Measurements from ENCODE around the gene HOMEZ. TPM values are rescaled to one million over a fixed set of nuclear protein-coding genes. Genes with fewer than 3 reads are reported as not detected.
"Not testable (repeated sequence)": the region's sequence is repeated elsewhere in the genome, so short reads cannot be mapped to it uniquely, and the experiment has no call there.

Gene HOMEZ
- total and polyA plus RNA-seq, 2 of the 8 experiments (the other 6 are each of a cell fraction or from before 2014, with no cell fraction given): 9.1 to 15.9 TPM

- POLR2A ChIA-PET (ENCODE audit: partially characterized antibody): interaction anchor here (0.7 to 4.0 kb wide), 9 partner anchors 19 to 213 kb away, joined by 3 to 21 read pairs (median 5); partner anchors contain the start of gene BCL2L2
- not testable (repeated sequence) for H3K4me3 ChIP-seq (ENCODE audit: extremely low read depth in 1 of 4, insufficient read depth in 2 of 4, low read depth in 3 of 4, low read length in 4 of 4); H3K14ac ChIP-seq (ENCODE audit: insufficient read length); H2BK120ac ChIP-seq (replicated peaks; ENCODE audit: low read depth, low read length); H3K4me2 ChIP-seq (ENCODE audit: insufficient read depth in 1 of 2, low read depth in 2 of 2, low read length in 2 of 2); H4K91ac ChIP-seq (replicated peaks; ENCODE audit: insufficient read length, low read length); H3K27ac ChIP-seq (ENCODE audit: low read depth, low read length); H3K4ac ChIP-seq (replicated peaks; ENCODE audit: insufficient read length, low read depth, low read length); H3K23ac ChIP-seq (ENCODE audit: insufficient read length); H4K5ac ChIP-seq (ENCODE audit: insufficient read length, low read depth, low read length); H3K23me2 ChIP-seq (ENCODE audit: low read depth, low read length); H4K20me1 ChIP-seq (replicated peaks in 1 of 2; ENCODE audit: control insufficient read depth in 1 of 2, insufficient read depth in 2 of 2, low read length in 2 of 2); H4K8ac ChIP-seq (ENCODE audit: extremely low read depth, insufficient read depth, low read length); H2AFZ ChIP-seq (ENCODE audit: low read length); H2BK20ac ChIP-seq (ENCODE audit: low read length); H3K4me1 ChIP-seq (replicated peaks in 1 of 4; ENCODE audit: control insufficient read depth in 3 of 4, insufficient read depth in 4 of 4, low read length in 3 of 4); H2BK5ac ChIP-seq (ENCODE audit: low read depth, low read length); H3K56ac ChIP-seq (replicated peaks; ENCODE audit: insufficient read length, low read depth, low read length); H2AK5ac ChIP-seq (ENCODE audit: low read depth, low read length); H3K9ac ChIP-seq (replicated peaks in 1 of 4; ENCODE audit: extremely low read depth in 1 of 4, low read depth in 3 of 4, low read length in 3 of 4); DNase-seq (ENCODE audit: low read depth in 1 of 2, low spot score in 2 of 2); H2BK12ac ChIP-seq (ENCODE audit: low read depth, low read length); H3K9me3 ChIP-seq (ENCODE audit: insufficient read depth in 2 of 2, low read depth in 1 of 2, low read length in 1 of 2); H2BK15ac ChIP-seq (ENCODE audit: low read length); H3K79me1 ChIP-seq (ENCODE audit: low read depth, low read length); H3K27me3 ChIP-seq (replicated peaks in 1 of 4; ENCODE audit: control insufficient read depth in 3 of 4, extremely low read depth in 1 of 4, insufficient read depth in 3 of 4, low read length in 3 of 4); H3K18ac ChIP-seq (ENCODE audit: extremely low read depth, low read length); FAIRE-seq
- H3K36me3 ChIP-seq (ENCODE audit: control insufficient read depth in 2 of 4, insufficient read depth in 4 of 4, low read length in 3 of 4): peaks cover 9 to 35% (median 24%) of the 10 kb centered on the region in 4 experiments; a peak in 7 of 8 replicates
- 89% methylated on average over 5 of the region's 5 CpGs; no CpG with 5 or more reads in 1 of the 2 experiments for WGBS, 2 experiments (ENCODE audit: extremely low coverage in 1 of 2, insufficient coverage in 1 of 2, insufficient read length in 1 of 2, insufficient replicate concordance in 2 of 2, low coverage in 1 of 2, low lambda C conversion rate in 2 of 2, missing lambda C conversion rate in 1 of 2)
- H3K79me2 ChIP-seq (ENCODE audit: control insufficient read depth in 1 of 2, insufficient read depth in 2 of 2, low read length in 2 of 2): peaks cover 11 to 17% of the 10 kb centered on the region in 2 experiments
- CTCF ChIA-PET (ENCODE audit: partially characterized antibody): interaction anchor here (0.7 to 4.9 kb wide), 10 partner anchors 10 to 234 kb away, joined by 3 to 78 read pairs (median 18); partner anchors contain the start of genes CMTM5, EFS and SLC22A17
These were observed 39.8 kb upstream of the HOMEZ start for GRCh38 chr14:23325746-23326145.

Measured in H1 (cell line).